Caki2 (cell line): Measurements from ENCODE around the gene RAD51B. TPM values are rescaled to one million over a fixed set of nuclear protein-coding genes. Genes with fewer than 3 reads are reported as not detected.

Experiments
- DNase-seq: peaks from one replicate; pipeline ENCODE4 v3.0.0-alpha.2; 2015; ENCODE audit warnings: low read depth
- in situ Hi-C: cut with HindIII; loops from 2 replicates; pipeline ENCODE4 v1.10.0; 2016; ENCODE audit warnings: low sequenced_read_pairs, low pct_unique_long_range_greater_than_20kb, mixed read lengths
- total RNA-seq: library from RNA; depleted of rRNA; stranded (reverse); fragments of >200 nt; shearing (Covaris generic); gene quantifications from 2 replicates; pipeline ENCODE4 v1.2.3, GENCODE V29; 2014; ENCODE audit warnings: low replicate concordance

RAD51B gene
- total RNA-seq, 1 experiment from 2014 or later, result 20.8 TPM

DNA sequence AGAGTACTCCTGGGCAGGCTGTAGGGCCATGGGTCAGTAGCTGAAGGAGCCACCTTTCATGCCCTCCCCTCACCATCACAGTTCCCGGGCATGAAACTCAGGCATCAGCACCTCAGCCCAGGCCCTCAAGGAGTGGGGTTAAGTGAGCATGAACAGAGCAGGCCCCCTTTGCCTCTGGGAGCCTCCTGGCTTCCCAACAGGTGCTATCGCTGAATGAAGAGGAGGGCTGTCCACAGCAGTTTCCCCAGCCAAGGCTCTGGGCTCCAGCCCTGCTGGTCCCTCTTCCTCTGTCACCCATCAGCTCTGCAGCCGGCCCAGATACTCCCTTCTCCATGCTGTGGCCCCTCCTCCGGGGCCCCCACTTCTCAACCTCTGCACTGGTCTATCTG, 789.0 kb downstream of the RAD51B start:
- in situ Hi-C loops, result no loop called here
- no peak for DNase-seq

DNA sequence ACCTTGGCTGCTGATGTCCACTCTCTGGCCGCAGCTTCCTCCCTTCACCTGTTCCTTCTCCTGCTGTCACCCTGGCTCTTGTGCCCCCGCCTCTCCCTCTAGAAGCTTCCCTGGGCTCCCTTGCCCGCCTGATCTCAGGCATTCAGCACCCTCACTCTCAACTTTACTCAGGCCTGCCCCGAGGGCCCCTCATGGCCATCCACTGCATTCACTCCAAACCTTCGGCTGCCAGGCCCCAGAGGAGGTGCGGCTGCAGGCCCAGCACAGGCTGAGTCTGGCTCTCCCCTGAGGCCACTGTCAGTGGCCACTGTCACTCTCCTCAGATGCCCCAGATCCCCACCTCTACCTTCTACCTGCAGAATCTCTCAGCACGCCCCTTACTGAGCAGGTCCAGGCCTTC, 789.4 kb downstream of the RAD51B start:
- in situ Hi-C loops, result no loop called here
- no peak for DNase-seq

DNA sequence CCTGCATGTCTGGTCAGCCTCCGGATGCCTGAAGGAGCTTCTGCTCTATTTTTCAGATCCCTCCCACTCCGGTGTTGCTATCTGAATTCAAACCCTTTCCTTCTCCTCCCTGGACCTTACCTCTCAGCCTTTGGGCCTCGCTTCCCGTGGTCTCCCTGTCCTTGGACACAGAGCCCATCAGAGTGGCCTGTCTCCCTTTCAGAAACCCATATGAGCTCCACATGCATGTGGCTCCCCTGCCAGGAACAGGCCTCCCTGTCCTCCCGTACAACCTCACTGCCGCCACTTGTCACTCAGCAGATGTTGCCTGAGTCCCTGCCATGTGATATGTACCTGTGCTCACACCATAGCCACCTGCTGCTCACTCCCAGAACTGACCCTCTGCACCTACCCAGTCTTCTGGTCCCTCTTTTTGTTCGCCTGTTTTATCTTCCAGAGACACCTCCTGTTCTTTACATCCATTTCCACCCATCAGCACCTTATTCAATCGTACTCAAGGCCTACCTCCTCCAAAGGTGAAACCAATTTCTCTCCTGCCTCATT, 790.7 kb downstream of the RAD51B start:
- DNase-seq, result no peak
- in situ Hi-C loops, result no loop called here

DNA sequence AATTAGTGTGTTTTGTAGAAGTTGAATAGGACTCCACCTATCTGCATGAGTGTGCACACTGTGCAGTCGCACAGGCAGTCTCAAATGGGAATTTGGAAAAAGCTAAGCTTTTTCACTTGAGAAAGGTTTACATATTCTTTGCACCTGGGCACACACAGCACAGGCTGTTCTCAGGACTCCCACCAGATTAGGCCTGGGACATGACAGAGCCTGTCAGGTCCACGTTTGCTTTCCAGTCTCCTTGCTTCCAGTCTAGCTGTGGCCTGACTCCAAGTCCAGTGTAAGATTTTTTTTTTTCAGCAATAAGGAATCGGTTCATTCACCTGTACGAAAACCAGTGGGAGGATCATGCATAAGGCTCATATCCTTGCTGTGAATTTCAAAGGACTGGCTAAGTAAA, 792.0 kb downstream of the RAD51B start:
- in situ Hi-C loops, result no loop called here

DNA sequence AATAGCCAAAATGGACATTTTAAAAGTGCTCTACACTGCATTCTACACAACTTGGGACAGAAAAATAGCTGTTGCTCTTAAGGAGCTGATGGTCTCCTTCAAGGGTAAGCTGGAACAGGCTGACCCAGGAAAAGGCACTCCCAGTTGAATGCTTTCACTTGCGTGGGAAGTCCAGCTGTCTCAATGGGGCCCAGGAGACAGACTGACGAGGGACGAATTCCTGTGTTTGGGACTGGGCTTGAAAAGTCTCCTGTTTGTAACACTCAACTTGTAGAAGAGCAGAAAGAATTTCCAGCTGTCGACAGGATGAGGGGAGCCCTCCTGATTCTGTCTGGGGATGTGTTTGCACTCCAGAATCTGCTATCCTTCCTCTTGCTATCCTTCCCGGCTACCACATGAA, 792.5 kb downstream of the RAD51B start:
- in situ Hi-C loops, result no loop called here
- no peak for DNase-seq

More for the DNA sequence above, 792.0 kb downstream of the RAD51B start:
- no peak for DNase-seq

DNA sequence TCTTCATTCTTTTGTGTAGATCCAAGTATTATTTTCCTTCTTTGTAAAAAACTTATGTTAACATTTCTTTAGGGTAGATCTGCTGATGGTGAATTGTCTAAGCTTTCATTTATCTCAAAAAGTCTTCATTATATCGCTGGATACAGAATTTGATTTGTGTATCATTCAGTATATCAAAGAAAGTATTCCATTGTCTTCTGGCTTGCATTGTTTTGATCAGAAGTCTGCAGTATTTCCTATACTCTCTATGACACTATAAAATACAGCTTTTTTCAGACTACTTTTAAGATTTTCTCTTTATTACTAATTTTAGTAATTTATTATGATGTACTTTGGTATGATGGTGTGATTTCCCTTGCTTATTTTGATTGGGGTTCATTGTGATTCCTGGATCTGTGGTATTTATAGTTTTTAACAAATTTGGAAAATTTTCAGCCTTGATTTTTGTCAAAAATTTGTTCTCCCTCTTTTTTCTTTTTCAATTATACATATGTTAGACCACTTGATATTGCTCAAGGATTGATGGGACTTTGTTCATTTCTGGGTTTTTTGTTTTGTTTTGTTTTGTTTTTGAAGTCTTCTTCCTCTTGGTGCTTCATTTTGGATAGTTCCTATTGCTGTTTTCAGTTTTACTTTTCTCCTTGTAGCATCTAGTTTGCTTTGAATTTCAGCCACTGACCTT, 796.8 kb downstream of the RAD51B start:
- in situ Hi-C loops, result no loop called here
- peak; percentile 23 for DNase-seq

DNA sequence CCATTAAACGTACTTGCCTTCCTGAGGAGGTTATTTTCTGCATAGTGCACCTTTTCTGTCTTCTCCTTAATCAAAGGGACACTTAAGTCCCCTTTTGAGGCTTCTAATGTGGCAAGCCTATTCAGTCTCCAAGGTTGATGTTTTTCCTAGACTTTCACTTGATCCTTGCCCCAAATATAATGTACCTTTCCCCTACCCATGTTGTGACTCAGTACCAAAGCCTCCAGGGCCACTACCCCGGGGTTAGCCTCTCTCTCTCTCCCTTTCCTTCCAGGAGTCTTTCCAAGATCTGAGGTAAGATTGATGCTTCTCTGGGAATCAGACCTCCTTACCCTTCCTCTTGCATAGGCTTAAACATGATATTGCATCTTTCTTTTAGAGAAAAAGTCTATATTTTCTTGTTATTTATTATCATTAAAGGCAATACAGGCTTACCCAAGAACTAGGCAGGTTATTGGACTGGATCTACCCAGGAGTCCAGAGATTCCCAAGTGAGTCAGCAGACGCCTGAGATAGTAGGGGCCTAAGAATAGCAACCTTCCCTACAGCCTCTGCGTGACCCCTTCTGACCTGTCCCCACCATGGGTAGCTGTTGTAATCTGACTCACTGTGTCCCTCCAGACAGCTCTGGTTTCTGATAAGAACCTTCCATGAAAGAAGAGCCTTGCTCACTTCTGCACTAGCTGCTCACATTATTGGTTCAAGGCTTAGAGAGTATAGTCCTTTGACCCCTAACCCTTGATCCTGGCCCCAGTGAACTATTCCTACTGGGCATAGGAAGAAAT, 800.4 kb downstream of the RAD51B start:
- DNase-seq, result peak; percentile 11
- in situ Hi-C loops, result no loop called here

DNA sequence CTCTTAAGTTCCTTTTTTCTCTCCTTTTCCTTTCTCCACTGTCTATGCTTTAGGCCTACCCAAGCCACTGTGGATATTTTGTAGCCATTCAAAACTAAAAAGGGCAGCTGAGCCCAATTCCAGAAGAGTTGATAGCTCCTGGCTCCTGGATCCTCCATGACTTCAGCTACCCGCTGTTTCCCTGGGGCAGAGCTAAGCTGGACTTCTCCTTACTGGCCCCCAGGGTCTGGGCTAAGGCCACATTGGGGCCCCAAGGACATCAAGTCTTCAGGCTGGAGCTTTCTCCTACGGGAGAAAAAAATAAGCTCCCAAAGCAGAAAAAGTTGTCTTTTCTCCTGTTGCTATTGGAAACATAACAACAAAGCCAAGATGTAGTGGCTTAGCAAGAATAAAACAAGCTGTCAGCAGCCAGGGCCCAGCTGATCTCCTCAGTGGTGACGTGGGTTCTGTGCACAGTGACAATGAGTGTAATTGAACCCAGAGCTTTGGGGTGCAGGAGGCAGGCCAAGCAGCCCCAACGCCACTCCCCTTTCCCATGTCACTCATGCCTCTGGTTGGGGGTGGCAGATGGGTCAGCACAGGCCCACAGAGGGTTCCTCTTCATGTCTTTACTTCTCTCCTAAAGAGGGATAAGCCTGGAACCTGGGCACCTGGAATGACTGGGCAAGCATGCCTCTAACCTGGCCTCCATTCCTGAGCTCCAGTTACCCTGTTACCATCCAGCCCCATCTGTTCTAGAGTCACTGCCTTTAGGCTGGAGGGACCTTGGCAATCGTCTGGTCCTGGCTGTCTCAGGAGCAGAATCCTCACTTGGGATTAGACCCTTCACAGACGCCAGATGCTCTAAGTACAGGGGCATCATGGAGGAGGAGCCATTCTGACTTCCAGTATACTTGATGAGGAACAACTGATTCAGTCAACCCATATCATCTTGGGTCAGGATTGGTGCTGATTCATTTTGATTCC, 802.1 kb downstream of the RAD51B start:
- peak; percentile 14 for DNase-seq
- in situ Hi-C loops, result no loop called here

DNA sequence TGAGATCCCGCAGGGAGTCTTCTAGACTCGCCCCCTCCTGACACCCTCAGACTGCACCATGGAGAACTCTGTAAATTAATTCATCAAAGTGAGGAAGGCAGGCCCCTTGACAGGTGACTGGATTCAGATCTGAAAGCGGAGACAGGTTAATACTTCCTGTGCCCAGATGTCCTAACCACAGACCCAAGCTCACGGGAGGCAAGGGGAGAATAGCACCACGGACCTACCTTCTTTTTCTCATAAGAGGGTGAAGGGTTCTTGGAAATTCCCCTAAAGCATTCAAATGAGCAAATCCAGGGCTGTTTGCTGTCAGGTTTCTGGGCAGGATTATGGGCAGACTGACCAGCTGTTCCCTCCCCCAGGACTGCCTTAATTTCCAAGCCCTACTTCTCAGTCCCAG, 803.3 kb downstream of the RAD51B start:
- in situ Hi-C loops, result no loop called here
- DNase-seq, result no peak

DNA sequence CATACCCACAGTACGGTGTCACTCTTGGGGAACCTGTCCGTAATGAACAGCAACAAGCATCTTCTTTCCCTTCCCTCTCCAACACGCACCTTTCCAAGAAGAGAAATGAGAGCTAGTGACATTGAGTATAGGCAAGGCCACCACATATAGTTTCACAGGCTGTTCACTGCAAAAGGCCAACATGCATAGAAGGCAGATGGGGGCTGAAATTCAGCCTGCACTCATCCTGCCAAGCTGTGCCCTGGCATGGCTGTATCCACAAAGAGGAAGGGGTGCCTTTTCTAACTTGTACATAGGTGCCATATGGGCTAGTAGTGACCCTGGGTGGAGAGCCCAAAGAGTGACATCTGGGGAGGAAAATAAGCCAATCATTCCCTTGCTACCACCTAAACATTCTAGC, 803.7 kb downstream of the RAD51B start:
- in situ Hi-C loops, result no loop called here
- no peak for DNase-seq

DNA sequence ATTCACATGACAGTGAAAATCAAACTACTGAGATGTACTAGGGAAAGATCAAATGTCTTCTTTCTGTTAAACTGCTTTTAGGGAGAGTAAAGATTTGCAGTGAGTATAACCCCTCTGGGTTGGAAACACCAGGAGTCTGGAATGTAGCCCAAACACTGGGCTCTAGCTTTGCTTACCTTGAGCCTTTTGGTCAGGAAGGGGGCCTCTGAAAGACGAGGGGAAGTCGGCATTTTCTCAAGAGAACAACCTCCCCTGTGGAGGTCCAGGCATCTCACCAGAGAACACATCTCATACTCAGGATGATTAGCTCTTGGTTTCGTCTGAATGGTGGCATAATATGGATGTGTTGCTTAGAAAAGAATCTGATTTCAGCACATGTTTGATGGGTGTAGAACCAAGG, 804.2 kb downstream of the RAD51B start:
- no peak for DNase-seq
- in situ Hi-C loops, result no loop called here

DNA sequence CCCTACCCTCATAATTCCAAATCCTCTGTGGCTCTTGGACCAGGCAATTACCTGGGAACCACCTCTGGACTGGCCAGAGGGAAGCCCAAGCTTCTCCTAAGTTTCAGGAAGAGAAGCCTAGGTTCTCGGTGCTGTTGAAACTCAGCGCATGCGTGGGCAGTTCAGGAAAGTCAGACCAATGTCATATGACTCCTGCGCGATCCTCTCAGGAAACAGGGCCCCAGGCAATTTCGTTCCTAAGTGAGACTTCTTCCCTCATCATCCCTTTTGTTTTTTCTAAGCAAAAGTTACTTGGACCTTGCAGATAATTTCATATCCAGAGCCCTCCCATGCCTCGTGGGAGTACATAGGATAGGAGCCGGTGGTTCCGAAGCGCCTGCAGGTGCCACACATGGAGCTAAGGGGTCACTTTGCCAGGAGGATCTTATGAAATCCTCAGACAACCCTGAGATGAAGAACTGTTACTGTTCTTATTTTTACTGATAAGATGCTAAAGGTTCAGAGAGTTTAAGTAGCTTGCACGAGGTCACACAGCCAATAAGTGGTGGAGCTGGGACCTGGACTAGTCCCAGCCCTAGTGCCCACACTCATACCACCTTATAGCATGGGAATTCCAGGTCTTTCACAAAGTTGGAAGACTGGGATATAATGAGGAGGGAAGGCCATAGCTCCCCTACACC, 805.1 kb downstream of the RAD51B start:
- DNase-seq, result no peak
- in situ Hi-C loops, result no loop called here

DNA sequence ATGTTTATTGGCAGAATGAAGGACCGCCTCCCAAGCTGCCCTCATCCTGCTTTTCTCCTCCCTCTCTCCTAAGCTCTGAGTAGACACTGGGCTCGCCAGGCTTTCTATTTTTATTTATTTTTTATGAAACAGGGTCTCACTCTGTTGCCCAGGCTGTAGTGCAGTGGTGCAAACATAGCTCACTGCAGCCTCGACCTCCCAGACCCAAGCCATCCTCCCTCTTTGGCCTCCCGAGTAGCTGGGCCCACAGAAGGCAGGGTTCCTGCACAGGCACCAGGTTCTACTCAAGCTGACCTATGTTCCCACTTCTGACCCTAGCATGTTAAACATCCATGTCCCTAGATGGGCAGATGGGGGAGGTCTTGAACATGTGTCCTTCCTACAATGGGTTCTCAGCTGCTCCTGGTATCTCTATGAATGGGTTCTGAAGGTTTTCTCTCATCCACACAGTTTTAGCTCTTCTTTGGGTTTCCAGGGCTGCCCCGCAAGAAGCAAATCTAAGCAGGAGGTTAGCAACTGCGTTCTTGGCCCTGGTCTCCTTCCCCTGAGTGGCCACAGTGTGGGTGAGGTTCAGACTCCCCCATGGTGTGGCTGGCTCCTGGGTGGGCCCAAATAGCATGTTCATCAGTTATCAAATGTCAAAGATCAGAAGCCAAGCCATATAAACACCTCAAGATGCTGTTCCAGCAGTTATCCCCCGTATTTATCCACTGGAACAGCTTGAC, 805.9 kb downstream of the RAD51B start:
- in situ Hi-C loops, result no loop called here

DNA sequence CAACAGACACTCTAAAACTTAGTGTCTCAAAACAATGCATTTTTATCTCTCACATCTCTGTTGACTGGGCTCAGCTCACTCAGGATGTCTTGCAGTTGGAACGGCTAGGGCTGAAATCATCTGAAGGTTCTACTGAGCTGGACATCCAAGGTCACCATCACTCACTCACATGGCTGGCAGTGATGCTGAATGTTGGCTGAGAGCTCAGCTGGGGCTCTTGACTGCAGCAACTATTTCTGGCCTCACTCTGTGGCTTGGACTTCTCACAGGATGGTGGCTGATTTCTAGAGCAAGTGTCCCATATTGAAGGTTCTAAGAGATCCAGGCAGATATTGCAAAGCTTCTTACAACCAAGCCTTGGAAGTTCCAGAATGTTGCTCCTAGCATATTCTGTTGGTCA, 806.8 kb downstream of the RAD51B start:
- DNase-seq, result no peak

More for the DNA sequence above, 805.9 kb downstream of the RAD51B start:
- DNase-seq, result no peak

DNA sequence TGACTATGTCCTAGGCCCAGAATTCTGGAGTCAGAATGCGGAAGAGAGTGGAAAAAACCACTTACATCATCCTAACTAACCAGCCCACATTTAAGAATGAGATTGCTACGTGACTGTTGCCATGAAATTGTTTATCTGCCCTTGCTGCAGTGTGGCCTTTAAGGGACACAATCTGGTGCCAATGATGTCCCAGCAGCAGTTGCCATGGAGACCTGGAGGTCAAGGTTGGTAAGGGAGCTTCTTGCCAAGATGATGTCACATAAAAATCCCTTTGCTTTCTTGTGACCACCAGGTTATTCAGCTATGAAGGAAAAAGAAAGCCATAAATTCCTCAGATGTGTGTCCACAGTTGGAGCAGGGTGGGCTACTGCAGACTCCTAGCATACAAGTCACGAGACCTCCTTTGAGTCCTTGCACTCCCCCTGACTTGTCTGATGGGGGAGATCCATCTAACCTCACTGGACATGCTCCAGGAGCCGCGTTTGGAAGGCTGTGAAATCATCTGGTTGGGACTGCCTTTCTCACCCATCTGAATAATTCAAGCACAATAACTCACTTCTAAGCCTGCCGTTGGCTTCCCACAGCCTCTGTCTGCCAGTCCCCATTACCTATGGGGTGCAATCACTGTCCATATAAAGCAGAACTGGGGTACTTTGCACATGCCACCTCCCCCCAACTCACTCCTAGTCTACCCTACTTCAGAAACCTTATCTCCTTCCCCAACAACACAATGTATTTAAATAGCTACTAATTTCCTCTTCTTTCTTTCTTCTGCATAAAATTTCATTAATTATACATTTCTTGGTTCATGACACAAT, 807.7 kb downstream of the RAD51B start:
- in situ Hi-C loops, result no loop called here
- DNase-seq, result peak; percentile 99

More for the DNA sequence above, 806.8 kb downstream of the RAD51B start:
- in situ Hi-C loops, result no loop called here

DNA sequence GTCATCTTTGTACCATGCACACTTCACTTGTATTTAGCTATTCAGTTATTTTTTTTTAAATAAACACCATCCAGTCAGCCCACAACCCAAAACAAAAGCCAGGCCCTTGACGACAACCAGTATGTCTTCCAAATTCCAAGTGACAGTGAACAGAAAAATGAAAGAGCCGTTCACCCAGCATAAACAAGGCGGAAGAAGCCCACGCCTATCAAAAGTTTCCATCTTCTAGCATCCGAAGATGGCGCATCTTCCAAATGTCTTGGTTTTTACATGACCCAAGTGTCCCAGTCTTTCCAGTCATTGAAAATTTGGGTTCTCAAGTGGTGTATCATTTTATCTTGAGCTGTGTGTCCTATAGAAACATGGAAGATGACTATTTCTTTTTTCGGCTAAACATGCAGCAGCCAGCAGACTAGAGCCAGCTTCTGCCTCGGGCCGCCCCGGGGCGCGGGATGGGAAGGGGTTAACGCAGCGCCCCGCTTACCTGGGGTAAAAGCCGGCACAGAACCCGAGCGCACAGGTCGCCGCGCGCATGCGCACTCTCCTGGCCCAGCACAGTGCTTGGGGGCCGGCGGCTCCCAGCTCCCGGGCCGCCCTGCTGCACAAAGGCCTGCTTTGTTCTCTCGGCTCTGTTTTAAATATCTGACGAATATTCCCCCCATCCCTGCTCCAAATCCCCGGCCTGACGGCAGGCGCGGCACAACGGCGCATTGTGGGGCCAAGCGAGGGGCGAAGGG, 808.5 kb downstream of the RAD51B start:
- DNase-seq, result no peak
- in situ Hi-C loops, result no loop called here
